ENCODE results near the gene COL23A1. TPM values are rescaled to one million over a fixed set of nuclear protein-coding genes. Genes with fewer than 3 reads are reported as not detected.

The COL23A1 gene
- total RNA-seq, 1 experiment from 2014 or later, result 15.0 TPM

- TF ChIP-seq, protein P1, sequence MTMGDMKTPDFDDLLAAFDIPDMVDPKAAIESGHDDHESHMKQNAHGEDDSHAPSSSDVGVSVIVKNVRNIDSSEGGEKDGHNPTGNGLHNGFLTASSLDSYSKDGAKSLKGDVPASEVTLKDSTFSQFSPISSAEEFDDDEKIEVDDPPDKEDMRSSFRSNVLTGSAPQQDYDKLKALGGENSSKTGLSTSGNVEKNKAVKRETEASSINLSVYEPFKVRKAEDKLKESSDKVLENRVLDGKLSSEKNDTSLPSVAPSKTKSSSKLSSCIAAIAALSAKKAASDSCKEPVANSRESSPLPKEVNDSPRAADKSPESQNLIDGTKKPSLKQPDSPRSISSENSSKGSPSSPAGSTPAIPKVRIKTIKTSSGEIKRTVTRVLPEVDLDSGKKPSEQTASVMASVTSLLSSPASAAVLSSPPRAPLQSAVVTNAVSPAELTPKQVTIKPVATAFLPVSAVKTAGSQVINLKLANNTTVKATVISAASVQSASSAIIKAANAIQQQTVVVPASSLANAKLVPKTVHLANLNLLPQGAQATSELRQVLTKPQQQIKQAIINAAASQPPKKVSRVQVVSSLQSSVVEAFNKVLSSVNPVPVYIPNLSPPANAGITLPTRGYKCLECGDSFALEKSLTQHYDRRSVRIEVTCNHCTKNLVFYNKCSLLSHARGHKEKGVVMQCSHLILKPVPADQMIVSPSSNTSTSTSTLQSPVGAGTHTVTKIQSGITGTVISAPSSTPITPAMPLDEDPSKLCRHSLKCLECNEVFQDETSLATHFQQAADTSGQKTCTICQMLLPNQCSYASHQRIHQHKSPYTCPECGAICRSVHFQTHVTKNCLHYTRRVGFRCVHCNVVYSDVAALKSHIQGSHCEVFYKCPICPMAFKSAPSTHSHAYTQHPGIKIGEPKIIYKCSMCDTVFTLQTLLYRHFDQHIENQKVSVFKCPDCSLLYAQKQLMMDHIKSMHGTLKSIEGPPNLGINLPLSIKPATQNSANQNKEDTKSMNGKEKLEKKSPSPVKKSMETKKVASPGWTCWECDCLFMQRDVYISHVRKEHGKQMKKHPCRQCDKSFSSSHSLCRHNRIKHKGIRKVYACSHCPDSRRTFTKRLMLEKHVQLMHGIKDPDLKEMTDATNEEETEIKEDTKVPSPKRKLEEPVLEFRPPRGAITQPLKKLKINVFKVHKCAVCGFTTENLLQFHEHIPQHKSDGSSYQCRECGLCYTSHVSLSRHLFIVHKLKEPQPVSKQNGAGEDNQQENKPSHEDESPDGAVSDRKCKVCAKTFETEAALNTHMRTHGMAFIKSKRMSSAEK (CRISPR knock-in tag; IDR thresholded peaks at IDR 0.05; ENCODE audit: borderline replicate concordance), result peak; percentile 96
- no peak for TF ChIP-seq NFYB (CRISPR knock-in tag; conservative IDR thresholded peaks at IDR 0.05; ENCODE audit: low read depth)
- TF ChIP-seq MYBL2 (CRISPR knock-in tag; IDR thresholded peaks at IDR 0.05), result peak; percentile 91
- TF ChIP-seq TEAD1 (CRISPR knock-in tag; IDR thresholded peaks at IDR 0.05), result peak; percentile 99
- no peak; the same call in 1 of the 2 replicates for TF ChIP-seq ATF1 (CRISPR knock-in tag; IDR thresholded peaks at IDR 0.05)
- TF ChIP-seq ZNF416 (CRISPR knock-in tag; IDR thresholded peaks at IDR 0.05), result no peak
- peak; percentile 87 for TF ChIP-seq JUN (CRISPR knock-in tag; IDR thresholded peaks at IDR 0.05)
- TF ChIP-seq, protein P2, sequence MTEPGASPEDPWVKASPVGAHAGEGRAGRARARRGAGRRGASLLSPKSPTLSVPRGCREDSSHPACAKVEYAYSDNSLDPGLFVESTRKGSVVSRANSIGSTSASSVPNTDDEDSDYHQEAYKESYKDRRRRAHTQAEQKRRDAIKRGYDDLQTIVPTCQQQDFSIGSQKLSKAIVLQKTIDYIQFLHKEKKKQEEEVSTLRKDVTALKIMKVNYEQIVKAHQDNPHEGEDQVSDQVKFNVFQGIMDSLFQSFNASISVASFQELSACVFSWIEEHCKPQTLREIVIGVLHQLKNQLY (CRISPR knock-in tag; IDR thresholded peaks at IDR 0.05), result no peak
- peak; percentile 53 for TF ChIP-seq USF2 (CRISPR knock-in tag; IDR thresholded peaks at IDR 0.05)
- TF ChIP-seq HMGA2 (CRISPR knock-in tag; IDR thresholded peaks at IDR 0.05), result no peak
- peak; percentile 98 for TF ChIP-seq ESRRA (CRISPR knock-in tag; IDR thresholded peaks at IDR 0.05; ENCODE audit: borderline replicate concordance)
- TF ChIP-seq, protein P3, sequence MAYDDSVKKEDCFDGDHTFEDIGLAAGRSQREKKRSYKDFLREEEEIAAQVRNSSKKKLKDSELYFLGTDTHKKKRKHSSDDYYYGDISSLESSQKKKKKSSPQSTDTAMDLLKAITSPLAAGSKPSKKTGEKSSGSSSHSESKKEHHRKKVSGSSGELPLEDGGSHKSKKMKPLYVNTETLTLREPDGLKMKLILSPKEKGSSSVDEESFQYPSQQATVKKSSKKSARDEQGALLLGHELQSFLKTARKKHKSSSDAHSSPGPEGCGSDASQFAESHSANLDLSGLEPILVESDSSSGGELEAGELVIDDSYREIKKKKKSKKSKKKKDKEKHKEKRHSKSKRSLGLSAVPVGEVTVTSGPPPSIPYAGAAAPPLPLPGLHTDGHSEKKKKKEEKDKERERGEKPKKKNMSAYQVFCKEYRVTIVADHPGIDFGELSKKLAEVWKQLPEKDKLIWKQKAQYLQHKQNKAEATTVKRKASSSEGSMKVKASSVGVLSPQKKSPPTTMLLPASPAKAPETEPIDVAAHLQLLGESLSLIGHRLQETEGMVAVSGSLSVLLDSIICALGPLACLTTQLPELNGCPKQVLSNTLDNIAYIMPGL (CRISPR knock-in tag; IDR thresholded peaks at IDR 0.05), result no peak
- TF ChIP-seq MXD4 (CRISPR knock-in tag; IDR thresholded peaks at IDR 0.05; ENCODE audit: borderline replicate concordance), result no peak
- TF ChIP-seq SOX15 (CRISPR knock-in tag; IDR thresholded peaks at IDR 0.05), result no peak
- TF ChIP-seq AFF4 (CRISPR knock-in tag; IDR thresholded peaks at IDR 0.05; ENCODE audit: borderline replicate concordance), result peak; percentile 97; the same call in 1 of the 2 replicates
- TF ChIP-seq, protein P4, sequence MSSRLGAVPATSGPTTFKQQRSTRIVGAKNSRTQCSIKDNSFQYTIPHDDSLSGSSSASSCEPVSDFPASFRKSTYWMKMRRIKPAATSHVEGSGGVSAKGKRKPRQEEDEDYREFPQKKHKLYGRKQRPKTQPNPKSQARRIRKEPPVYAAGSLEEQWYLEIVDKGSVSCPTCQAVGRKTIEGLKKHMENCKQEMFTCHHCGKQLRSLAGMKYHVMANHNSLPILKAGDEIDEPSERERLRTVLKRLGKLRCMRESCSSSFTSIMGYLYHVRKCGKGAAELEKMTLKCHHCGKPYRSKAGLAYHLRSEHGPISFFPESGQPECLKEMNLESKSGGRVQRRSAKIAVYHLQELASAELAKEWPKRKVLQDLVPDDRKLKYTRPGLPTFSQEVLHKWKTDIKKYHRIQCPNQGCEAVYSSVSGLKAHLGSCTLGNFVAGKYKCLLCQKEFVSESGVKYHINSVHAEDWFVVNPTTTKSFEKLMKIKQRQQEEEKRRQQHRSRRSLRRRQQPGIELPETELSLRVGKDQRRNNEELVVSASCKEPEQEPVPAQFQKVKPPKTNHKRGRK (CRISPR knock-in tag; IDR thresholded peaks at IDR 0.05; ENCODE audit: borderline replicate concordance), result no peak
- TF ChIP-seq ZNF671 (CRISPR knock-in tag; IDR thresholded peaks at IDR 0.05), result no peak; the same call in 1 of the 2 replicates
- TF ChIP-seq, protein P5, sequence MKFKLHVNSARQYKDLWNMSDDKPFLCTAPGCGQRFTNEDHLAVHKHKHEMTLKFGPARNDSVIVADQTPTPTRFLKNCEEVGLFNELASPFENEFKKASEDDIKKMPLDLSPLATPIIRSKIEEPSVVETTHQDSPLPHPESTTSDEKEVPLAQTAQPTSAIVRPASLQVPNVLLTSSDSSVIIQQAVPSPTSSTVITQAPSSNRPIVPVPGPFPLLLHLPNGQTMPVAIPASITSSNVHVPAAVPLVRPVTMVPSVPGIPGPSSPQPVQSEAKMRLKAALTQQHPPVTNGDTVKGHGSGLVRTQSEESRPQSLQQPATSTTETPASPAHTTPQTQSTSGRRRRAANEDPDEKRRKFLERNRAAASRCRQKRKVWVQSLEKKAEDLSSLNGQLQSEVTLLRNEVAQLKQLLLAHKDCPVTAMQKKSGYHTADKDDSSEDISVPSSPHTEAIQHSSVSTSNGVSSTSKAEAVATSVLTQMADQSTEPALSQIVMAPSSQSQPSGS (CRISPR knock-in tag; IDR thresholded peaks at IDR 0.05; ENCODE audit: borderline replicate concordance, low read depth), result peak; percentile 77; the same call in 1 of the 2 replicates
- TF ChIP-seq TEAD4 (CRISPR knock-in tag; IDR thresholded peaks at IDR 0.05), result peak; percentile 92; the same call in 1 of the 2 replicates
- peak; percentile 57; the same call in 1 of the 2 replicates for TF ChIP-seq ZNF121 (CRISPR knock-in tag; IDR thresholded peaks at IDR 0.05)
- 0 out of 2 replicates have a peak, but pooled peaks have one; percentile 30 for TF ChIP-seq FOXJ3 (CRISPR knock-in tag; IDR thresholded peaks at IDR 0.05; ENCODE audit: borderline replicate concordance)
- TF ChIP-seq CBFB (CRISPR knock-in tag; IDR thresholded peaks at IDR 0.05; ENCODE audit: low read depth), result peak; percentile 90; the same call in 1 of the 2 replicates
- no peak for TF ChIP-seq GTF2I (CRISPR knock-in tag; conservative IDR thresholded peaks at IDR 0.05)
- peak; percentile 95 for TF ChIP-seq ZNF138 (CRISPR knock-in tag; conservative IDR thresholded peaks at IDR 0.05)
Measured at GRCh38 chr5:178555771-178556211, 34.4 kb downstream of the COL23A1 start (continued).
